ENCODE results near the gene CAPN2. TPM values are rescaled to one million over a fixed set of nuclear protein-coding genes. Genes with fewer than 3 reads are reported as not detected.

Gene CAPN2
- total RNA-seq, 1 donor from 2014 or later, result 184 TPM

GRCh38 chr1:223691121-223691520 is 21.2 kb upstream of the CAPN2 start:
- H3K9me3 Mint-ChIP-seq (ENCODE audit: unreplicated experiment), result no peaks in the 10 kb centered on the region
- TF ChIP-seq CTCF (IDR thresholded peaks at IDR 0.05; ENCODE audit: unreplicated experiment), result no peak
- H3K27me3 Mint-ChIP-seq (ENCODE audit: unreplicated experiment), result no peaks in the 10 kb centered on the region
- H3K36me3 Mint-ChIP-seq (ENCODE audit: low read depth, unreplicated experiment), result no peaks in the 10 kb centered on the region
- peaks cover 4% of the 10 kb centered on the region for H3K4me1 Mint-ChIP-seq (ENCODE audit: unreplicated experiment)
- H3K4me3 Mint-ChIP-seq (ENCODE audit: unreplicated experiment), result no peak overlapping the region
- no peak overlapping the region for H3K27ac Mint-ChIP-seq (ENCODE audit: unreplicated experiment)
- DNase-seq (ENCODE audit: low spot score), result no peak

GRCh38 chr1:223695014-223695548 is 17.3 kb upstream of the CAPN2 start:
- Mint-ChIP-seq H3K4me3 (ENCODE audit: unreplicated experiment) (no peak overlapping the region), H3K9me3 (ENCODE audit: unreplicated experiment) (no peaks in the 10 kb centered on the region)

GRCh38 chr1:223695941-223696340 is 16.4 kb upstream of the CAPN2 start:
- TF ChIP-seq CTCF (IDR thresholded peaks at IDR 0.05; ENCODE audit: unreplicated experiment), result no peak
- H3K27ac Mint-ChIP-seq (ENCODE audit: unreplicated experiment), result no peak overlapping the region
- no peaks in the 10 kb centered on the region for H3K9me3 Mint-ChIP-seq (ENCODE audit: unreplicated experiment)
- peaks cover 6% of the 10 kb centered on the region for H3K4me1 Mint-ChIP-seq (ENCODE audit: unreplicated experiment)
- no peaks in the 10 kb centered on the region for H3K36me3 Mint-ChIP-seq (ENCODE audit: low read depth, unreplicated experiment)
- no peak overlapping the region for H3K4me3 Mint-ChIP-seq (ENCODE audit: unreplicated experiment)
- no peak for DNase-seq (ENCODE audit: low spot score)
- H3K27me3 Mint-ChIP-seq (ENCODE audit: unreplicated experiment), result peaks cover 3% of the 10 kb centered on the region

More at GRCh38 chr1:223695014-223695548, 17.3 kb upstream of the CAPN2 start:
- Mint-ChIP-seq H3K27me3 (ENCODE audit: unreplicated experiment) (peaks cover 3% of the 10 kb centered on the region), H3K36me3 (ENCODE audit: low read depth, unreplicated experiment) (no peaks in the 10 kb centered on the region), H3K27ac (ENCODE audit: unreplicated experiment) (no peak overlapping the region), H3K4me1 (ENCODE audit: unreplicated experiment) (peaks cover 6% of the 10 kb centered on the region)
- TF ChIP-seq CTCF (IDR thresholded peaks at IDR 0.05; ENCODE audit: unreplicated experiment), result no peak
- no peak for DNase-seq (ENCODE audit: low spot score)

- Mint-ChIP-seq H3K4me1 (ENCODE audit: unreplicated experiment) (peaks cover 22% of the 10 kb centered on the region), H3K36me3 (ENCODE audit: low read depth, unreplicated experiment) (no peaks in the 10 kb centered on the region), H3K9me3 (ENCODE audit: unreplicated experiment) (no peaks in the 10 kb centered on the region), H3K27ac (ENCODE audit: unreplicated experiment) (peak overlapping the region; percentile 38), H3K4me3 (ENCODE audit: unreplicated experiment) (no peak overlapping the region), H3K27me3 (ENCODE audit: unreplicated experiment) (peaks cover 3% of the 10 kb centered on the region)
- no peak for DNase-seq (ENCODE audit: low spot score)
- no peak for TF ChIP-seq CTCF (IDR thresholded peaks at IDR 0.05; ENCODE audit: unreplicated experiment)
These were observed 11.9 kb upstream of the CAPN2 start for GRCh38 chr1:223700388-223700918.

GRCh38 chr1:223700942-223701637 is 11.2 kb upstream of the CAPN2 start:
- Mint-ChIP-seq H3K4me1 (ENCODE audit: unreplicated experiment) (peaks cover 25% of the 10 kb centered on the region), H3K36me3 (ENCODE audit: low read depth, unreplicated experiment) (no peaks in the 10 kb centered on the region), H3K9me3 (ENCODE audit: unreplicated experiment) (no peaks in the 10 kb centered on the region), H3K27ac (ENCODE audit: unreplicated experiment) (peak overlapping the region; percentile 38), H3K27me3 (ENCODE audit: unreplicated experiment) (peaks cover 3% of the 10 kb centered on the region), H3K4me3 (ENCODE audit: unreplicated experiment) (no peak overlapping the region)
- no peak for DNase-seq (ENCODE audit: low spot score)
- no peak for TF ChIP-seq CTCF (IDR thresholded peaks at IDR 0.05; ENCODE audit: unreplicated experiment)
